GM06990 (cell line): ENCODE measurements around the gene VPS13D.

Source experiments
- DNase-seq: peaks from one replicate; pipeline ENCODE4 v3.0.0-alpha.2; 2011; ENCODE audit not compliant: insufficient read length; ENCODE audit errors: extremely low read depth
- H3K27me3 ChIP-seq: replicated peaks from 2 replicates; pipeline ENCODE4 v1.6.0; 2011; ENCODE audit warnings: low read length; ENCODE audit not compliant: control insufficient read depth, insufficient read depth
- H3K36me3 ChIP-seq: 2 replicates; pipeline ENCODE4 v1.5.1; 2011; ENCODE audit warnings: low read length; ENCODE audit not compliant: control insufficient read depth, insufficient read depth
- H3K4me3 ChIP-seq: replicated peaks from 2 replicates; pipeline ENCODE4 v1.5.1; 2011; ENCODE audit warnings: low read depth, mild to moderate bottlenecking, control low read depth, low read length
- CTCF ChIP-seq: IDR thresholded peaks from 2 replicates; pipeline ENCODE4 v1.5.1; 2011; ENCODE audit warnings: low read length, control low read depth, mild to moderate bottlenecking, inconsistent platforms; ENCODE audit not compliant: insufficient read depth, poor library complexity, severe bottlenecking

Gene VPS13D

DNA sequence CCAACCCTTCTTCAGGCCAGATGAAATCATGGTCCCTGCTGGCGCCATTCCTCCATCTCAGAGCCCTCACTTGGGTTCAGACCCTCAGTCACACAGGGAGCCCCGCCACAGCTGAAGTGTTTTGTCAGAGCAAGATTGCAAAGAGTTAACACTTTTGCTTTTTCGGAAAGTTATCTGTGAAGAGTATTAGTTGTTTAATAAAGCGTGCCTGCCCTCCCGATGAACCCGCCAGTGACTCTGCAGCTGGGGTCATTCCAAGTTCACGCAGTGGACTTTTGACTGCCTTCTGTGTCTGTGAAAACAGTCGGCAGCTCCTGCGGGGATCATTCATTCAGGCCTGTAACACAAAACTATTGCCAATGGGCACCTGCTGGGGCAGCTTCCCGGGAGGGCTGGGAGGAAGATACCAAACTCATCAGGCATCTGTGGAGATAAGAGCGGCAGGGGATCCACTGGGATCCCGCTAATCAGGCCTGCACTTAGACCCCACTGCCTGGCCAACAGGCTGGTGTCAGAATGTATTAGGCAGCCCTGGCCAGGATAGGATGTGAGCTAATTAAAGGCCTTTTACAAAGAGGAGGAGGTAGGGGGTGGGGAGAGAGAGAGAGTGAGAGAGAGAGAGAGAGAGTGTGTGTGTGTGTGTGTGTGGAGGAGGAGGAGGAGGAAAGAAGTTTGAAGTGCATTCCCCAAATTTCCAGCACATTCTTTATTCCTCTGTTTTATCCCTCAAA is 203.7 kb downstream of the VPS13D start:
- no peak for DNase-seq

DNA sequence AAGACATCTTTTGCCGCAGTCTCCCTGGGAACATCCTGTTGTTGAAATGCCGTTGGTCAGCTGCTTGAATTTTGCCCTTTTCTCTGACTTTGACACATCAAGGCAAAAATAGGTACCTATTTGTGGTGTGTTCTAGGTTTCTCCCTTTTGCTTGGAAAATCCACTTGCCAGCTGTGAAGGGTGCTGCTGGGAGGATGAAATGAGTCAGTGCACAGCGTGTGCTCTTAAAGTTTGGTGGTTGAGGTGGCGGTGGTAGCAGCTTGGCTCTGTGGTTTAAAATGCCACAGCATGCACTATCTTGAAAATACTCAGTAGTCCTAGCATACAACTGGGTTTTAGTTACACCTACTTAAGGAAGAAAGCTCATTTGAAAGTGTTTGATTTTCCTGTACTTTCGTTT is 204.3 kb downstream of the VPS13D start:
- no peak overlapping the region for H3K4me3 ChIP-seq
- no peak for TF ChIP-seq CTCF
- no peaks in the 10 kb centered on the region for H3K36me3 ChIP-seq
- H3K27me3 ChIP-seq, result no peaks in the 10 kb centered on the region
- DNase-seq, result no peak

More for the DNA sequence above, 203.7 kb downstream of the VPS13D start:
- no peaks in the 10 kb centered on the region for H3K27me3 ChIP-seq
- no peak overlapping the region for H3K4me3 ChIP-seq
- H3K36me3 ChIP-seq, result no peaks in the 10 kb centered on the region
- TF ChIP-seq CTCF, result no peak

DNA sequence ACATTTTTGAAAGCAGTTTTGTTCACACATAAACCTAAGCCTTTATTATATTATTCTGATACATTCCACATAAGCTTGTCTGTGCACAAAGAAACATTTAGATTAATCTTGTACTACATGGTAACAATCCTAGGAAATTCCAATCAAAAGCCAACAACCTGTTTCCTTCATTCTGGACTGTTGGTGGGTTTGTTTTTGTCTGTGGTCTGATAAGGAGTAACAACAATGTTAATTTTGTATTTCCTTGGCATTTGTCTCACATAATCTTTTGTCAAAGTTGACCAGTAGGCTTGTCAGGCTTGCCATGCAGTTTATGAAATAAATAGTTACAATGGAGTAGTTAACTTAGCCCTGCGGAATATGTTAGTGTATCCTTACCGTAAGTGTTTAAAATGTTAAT is 204.9 kb downstream of the VPS13D start:
- Histone ChIP-seq H3K36me3 (no peaks in the 10 kb centered on the region), H3K27me3 (no peaks in the 10 kb centered on the region), H3K4me3 (no peak overlapping the region)
- TF ChIP-seq CTCF, result no peak
- DNase-seq, result no peak

DNA sequence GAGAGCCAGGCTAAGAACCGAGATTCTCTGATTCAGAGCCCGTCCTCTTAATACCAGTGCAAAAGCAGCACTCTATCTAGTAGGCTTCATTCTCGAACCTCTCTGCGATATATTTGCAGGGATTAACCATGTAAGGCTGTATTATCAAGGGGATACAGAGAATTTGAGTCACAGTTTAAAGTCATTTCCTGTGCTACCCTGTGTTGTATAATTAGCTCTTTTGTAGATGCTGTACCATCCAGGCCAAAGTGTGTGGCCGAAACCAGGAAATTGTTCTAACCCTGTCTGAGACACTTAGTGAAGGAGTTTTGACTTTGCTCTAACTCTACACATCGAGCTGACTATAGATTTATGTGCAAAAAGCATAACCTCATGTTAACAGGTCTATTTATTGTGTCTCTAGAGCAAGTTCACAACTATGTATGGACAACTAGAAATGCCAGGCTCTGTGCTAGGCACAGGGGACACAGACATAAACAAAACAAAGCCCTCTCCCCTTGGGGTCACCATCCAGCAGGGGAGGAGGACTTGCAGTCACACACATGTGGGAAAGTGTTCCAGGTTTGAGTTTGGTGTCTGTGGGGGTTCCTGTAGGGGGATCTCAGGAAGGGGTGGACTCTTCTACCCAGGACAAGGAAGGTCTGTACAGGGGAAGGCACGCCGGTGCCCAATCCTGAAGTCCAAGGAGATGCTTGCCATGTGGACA is 206.0 kb downstream of the VPS13D start:
- DNase-seq, result peak; percentile 50
- H3K36me3 ChIP-seq, result no peaks in the 10 kb centered on the region
- no peaks in the 10 kb centered on the region for H3K27me3 ChIP-seq
- no peak overlapping the region for H3K4me3 ChIP-seq
- TF ChIP-seq CTCF, result no peak

- no peak overlapping the region for H3K4me3 ChIP-seq
- DNase-seq, result no peak
- H3K27me3 ChIP-seq, result no peaks in the 10 kb centered on the region; the same call in 1 of the 2 replicates
- no peaks in the 10 kb centered on the region for H3K36me3 ChIP-seq
- TF ChIP-seq CTCF, result no peak
These were observed 206.5 kb downstream of the VPS13D start for GRCh38 chr1:12436345-12436658.
